Esophagus squamous epithelium (tissue), 5 donors: ENCODE data around the gene PPFIBP1. TPM values are rescaled to one million over a fixed set of nuclear protein-coding genes. Genes with fewer than 3 reads are reported as not detected.
"Not testable (repeated sequence)": the region's sequence is repeated elsewhere in the genome, so short reads cannot be mapped to it uniquely, and the experiment has no call there.

ENCODE experiments used
- DNase-seq: peaks from one replicate; lab custom pipeline; 2025; lab: John Stamatoyannopoulos, UW
- H3K27ac ChIP-seq, 4 donors: fragments of 200-600 bp; sonication (generic); one replicate each; pipeline ENCODE4 v1.5.1; 2016 to 2019; ENCODE audit warnings: mild to moderate bottlenecking in 1 of 4
- H3K27me3 ChIP-seq, 4 donors: fragments of 200-600 bp; sonication (generic); 1 replicate in 3 of 4; 2 replicates in 1 of 4; pipeline versions ENCODE4 v1.5.1 to v1.6.0; 2017 to 2021; ENCODE audit warnings: antibody characterized with exemption in 1 of 4
- H3K36me3 ChIP-seq, 3 donors: fragments of 200-600 bp; sonication (generic); one replicate each; pipeline ENCODE4 v1.5.1; 2016 to 2019
- H3K4me1 ChIP-seq, 3 donors: fragments of 200-600 bp; sonication (generic); one replicate each; pipeline ENCODE4 v1.5.1; 2017 to 2019
- H3K4me3 ChIP-seq, 4 donors: fragments of 200-600 bp; sonication (generic); 1 replicate in 3 of 4; 2 replicates in 1 of 4; pipeline ENCODE4 v1.5.1; 2016 to 2019; ENCODE audit warnings: mild to moderate bottlenecking in 2 of 4, moderate library complexity in 1 of 4
- H3K9me3 ChIP-seq, 3 donors: fragments of 200-600 bp; sonication (generic); one replicate each; pipeline ENCODE4 v1.5.1; 2016 to 2019
- POLR2A ChIP-seq, 4 donors: fragments of 450-650 bp; IDR thresholded peaks; one replicate each; pipeline ENCODE4 v1.6.1; 2017; ENCODE audit warnings: antibody characterized with exemption in 4 of 4, mild to moderate bottlenecking in 4 of 4, moderate library complexity in 3 of 4
- WGBS, 2 donors: methylation state at CpG; one replicate each; pipeline ENCODE4 v1.1.5; 2018; 5-methylcytosine and 5-hydroxymethylcytosine counted together
- intact Hi-C: fragments of 100-400 bp; cut with DNase I; formaldehyde crosslinking; loops from one replicate; pipeline ENCODE4 v1.15.0; 2022
- total RNA-seq, 4 donors: library from RNA; depleted of rRNA; stranded (reverse); fragments of >200 nt; gene quantifications; one replicate each; pipeline ENCODE4 v1.1.0, GENCODE V29; 2016
- TF ChIP-seq, protein P1 (sequence below), 6 experiments: fragments of 450-650 bp in 4 of 6; fragments of 200-600 bp in 2 of 6; sonication (generic) in 2 of 6; IDR thresholded peaks; one replicate each; pipeline ENCODE4 v1.5.1; 2016 to 2019; ENCODE audit warnings: antibody characterized with exemption in 6 of 6, mild to moderate bottlenecking in 4 of 6, moderate library complexity in 4 of 6
- donor health status: DM: yes; HTN: yes; CAD: no.

The PPFIBP1 gene
- total RNA-seq, 4 donors from 2014 or later = 41.9 to 62.6 (median 46.7) TPM

DNA sequence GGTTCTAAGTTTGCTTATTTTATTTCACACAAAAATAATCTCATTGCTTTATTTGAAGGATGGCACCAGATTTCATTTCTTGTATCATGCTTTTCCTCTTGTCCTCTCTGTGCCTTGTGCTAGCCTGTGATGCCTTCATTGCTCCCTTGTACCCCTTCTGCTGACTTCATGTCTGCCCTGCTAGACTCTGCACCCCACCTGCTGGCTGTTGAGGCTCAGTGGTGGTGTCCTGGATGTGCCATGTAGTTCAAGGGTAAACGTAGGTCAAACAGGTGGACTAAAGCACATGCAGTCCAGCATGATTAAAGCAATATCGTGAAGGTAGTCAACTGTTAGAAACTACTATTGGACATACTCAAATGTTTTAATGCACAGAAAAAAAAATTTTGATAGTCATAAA lies 208.3 kb downstream of the PPFIBP1 start:
- TF ChIP-seq, protein P1, sequence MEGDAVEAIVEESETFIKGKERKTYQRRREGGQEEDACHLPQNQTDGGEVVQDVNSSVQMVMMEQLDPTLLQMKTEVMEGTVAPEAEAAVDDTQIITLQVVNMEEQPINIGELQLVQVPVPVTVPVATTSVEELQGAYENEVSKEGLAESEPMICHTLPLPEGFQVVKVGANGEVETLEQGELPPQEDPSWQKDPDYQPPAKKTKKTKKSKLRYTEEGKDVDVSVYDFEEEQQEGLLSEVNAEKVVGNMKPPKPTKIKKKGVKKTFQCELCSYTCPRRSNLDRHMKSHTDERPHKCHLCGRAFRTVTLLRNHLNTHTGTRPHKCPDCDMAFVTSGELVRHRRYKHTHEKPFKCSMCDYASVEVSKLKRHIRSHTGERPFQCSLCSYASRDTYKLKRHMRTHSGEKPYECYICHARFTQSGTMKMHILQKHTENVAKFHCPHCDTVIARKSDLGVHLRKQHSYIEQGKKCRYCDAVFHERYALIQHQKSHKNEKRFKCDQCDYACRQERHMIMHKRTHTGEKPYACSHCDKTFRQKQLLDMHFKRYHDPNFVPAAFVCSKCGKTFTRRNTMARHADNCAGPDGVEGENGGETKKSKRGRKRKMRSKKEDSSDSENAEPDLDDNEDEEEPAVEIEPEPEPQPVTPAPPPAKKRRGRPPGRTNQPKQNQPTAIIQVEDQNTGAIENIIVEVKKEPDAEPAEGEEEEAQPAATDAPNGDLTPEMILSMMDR (IDR thresholded peaks at IDR 0.05) = peak in 1 of 6 experiments; percentile 22
- TF ChIP-seq POLR2A (IDR thresholded peaks at IDR 0.05) = no peak
- no peak overlapping the region for H3K4me3 ChIP-seq
- DNase-seq = no peak

GRCh38 chr12:27733052-27733656 lies 209.1 kb downstream of the PPFIBP1 start:
- intact Hi-C loops = loop anchor here (5.0 kb wide), 1 partner anchor 84 kb away; no protein-coding TSS in a partner anchor
- Histone ChIP-seq H3K27ac (no peak overlapping the region), H3K36me3 (peaks cover 0 to 86% (median 5%) of the 10 kb centered on the region in 3 donors), H3K27me3 (no peaks in the 10 kb centered on the region), H3K9me3 (no peaks in the 10 kb centered on the region), H3K4me3 (no peak overlapping the region), H3K4me1 (no peaks in the 10 kb centered on the region)
- WGBS, 2 donors = 17 to 20% methylated on average over 3 of the region's 3 CpGs
- no peak for TF ChIP-seq POLR2A (IDR thresholded peaks at IDR 0.05)
- TF ChIP-seq, protein P1 (IDR thresholded peaks at IDR 0.05) = peak; percentile 55 to 92 (median 82)
- no peak for DNase-seq

More for the DNA sequence above, 208.3 kb downstream of the PPFIBP1 start:
- intact Hi-C loops = loop anchor here (5.0 kb wide), 1 partner anchor 85 kb away; no protein-coding TSS in a partner anchor
- Histone ChIP-seq H3K4me1 (no peaks in the 10 kb centered on the region), H3K27ac (no peak overlapping the region), H3K9me3 (no peaks in the 10 kb centered on the region), H3K36me3 (peaks cover 0 to 86% (median 5%) of the 10 kb centered on the region in 3 donors), H3K27me3 (no peaks in the 10 kb centered on the region)
- 60 to 67% methylated on average over 2 of the region's 2 CpGs for WGBS, 2 donors

DNA sequence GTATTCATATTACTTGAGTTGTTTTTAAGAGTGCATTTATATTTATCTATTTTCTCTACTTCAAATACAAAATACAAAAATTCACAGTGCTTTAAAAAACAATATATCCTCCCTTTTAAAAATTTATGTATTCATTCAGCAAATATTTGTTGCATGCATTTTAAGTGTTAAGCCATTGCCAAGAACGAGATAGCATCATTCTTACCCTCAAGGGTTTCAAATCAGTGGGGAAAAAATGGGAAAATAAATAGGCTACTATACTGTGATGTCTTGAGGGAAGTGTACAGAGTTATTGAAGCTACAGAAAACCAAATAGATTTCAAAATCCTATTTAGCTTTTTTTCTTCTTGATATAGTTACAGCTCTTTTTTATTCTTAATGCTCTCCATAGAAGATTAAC lies 209.8 kb downstream of the PPFIBP1 start:
- H3K4me1 ChIP-seq = no peaks in the 10 kb centered on the region
- H3K4me3 ChIP-seq = no peak overlapping the region
- DNase-seq = no peak
- H3K36me3 ChIP-seq = peaks cover 0 to 86% (median 5%) of the 10 kb centered on the region in 3 donors
- H3K9me3 ChIP-seq = no peaks in the 10 kb centered on the region
- intact Hi-C loops = loop anchor here (5.0 kb wide), 1 partner anchor 84 kb away; no protein-coding TSS in a partner anchor
- no peaks in the 10 kb centered on the region for H3K27me3 ChIP-seq
- no peak for TF ChIP-seq POLR2A (IDR thresholded peaks at IDR 0.05)
- TF ChIP-seq, protein P1 (IDR thresholded peaks at IDR 0.05) = no peak
- WGBS, 2 donors = 80 to 85% methylated on average over 1 of the region's 1 CpG
- H3K27ac ChIP-seq = no peak overlapping the region

GRCh38 chr12:27734321-27734720 lies 210.3 kb downstream of the PPFIBP1 start:
- H3K36me3 ChIP-seq = peaks cover 0 to 86% (median 5%) of the 10 kb centered on the region in 3 donors
- H3K4me3 ChIP-seq, H3K27me3 ChIP-seq, H3K9me3 ChIP-seq, H3K27ac ChIP-seq, H3K4me1 ChIP-seq, DNase-seq: not testable (repeated sequence)
- intact Hi-C loops = loop anchor here (5.0 kb wide), 1 partner anchor 83 kb away; no protein-coding TSS in a partner anchor
- WGBS, 2 donors = 94 to 97% methylated on average over 9 of the region's 9 CpGs

DNA sequence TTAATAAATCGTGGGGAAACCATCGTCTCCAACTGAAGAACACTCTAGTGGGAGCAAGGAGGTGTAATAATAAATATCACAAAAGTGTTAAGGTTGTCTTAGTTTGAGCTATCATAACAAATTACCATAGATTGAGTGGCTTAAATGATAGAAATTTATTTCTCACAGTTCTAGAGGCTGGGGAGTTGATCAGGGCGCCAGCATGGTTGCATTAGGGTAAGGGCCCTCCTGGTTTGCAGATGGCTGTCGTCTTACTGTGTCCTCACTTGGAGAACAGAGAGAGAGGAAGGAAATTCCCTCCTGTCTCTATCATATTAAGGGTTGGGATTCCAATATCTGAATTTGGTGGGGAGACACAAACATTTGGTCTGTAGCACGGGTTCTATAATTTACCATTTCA lies 219.6 kb downstream of the PPFIBP1 start:
- peaks cover 0 to 64% (median 0%) of the 10 kb centered on the region in 3 donors for H3K36me3 ChIP-seq
- H3K4me3 ChIP-seq = no peak overlapping the region
- intact Hi-C loops = no loop called here
- no peak overlapping the region for H3K27ac ChIP-seq
- H3K4me1 ChIP-seq = peaks cover 6 to 21% (median 15%) of the 10 kb centered on the region in 3 donors
- 96 to 99% methylated on average over 4 to 5 of the region's 5 CpGs for WGBS, 2 donors
- TF ChIP-seq POLR2A (IDR thresholded peaks at IDR 0.05) = no peak
- TF ChIP-seq, protein P1 (IDR thresholded peaks at IDR 0.05) = no peak
- no peaks in the 10 kb centered on the region for H3K27me3 ChIP-seq
- DNase-seq = no peak
- no peaks in the 10 kb centered on the region for H3K9me3 ChIP-seq

Other genes with a start within 250 kb of the PPFIBP1 start
- gene BMAL2, start 191.4 kb upstream of the PPFIBP1 start, total RNA-seq = 10 to 100 TPM; 19.3 to 80.7 (median 39.1) TPM
- 1 to 10 TPM in 3 of 4 donors, not detected in 1; 1.4 to 3.8 (median 1.5) TPM for gene SMCO2, start 77.5 kb upstream of the PPFIBP1 start, total RNA-seq
- gene REP15, start 172.2 kb downstream of the PPFIBP1 start, total RNA-seq = 1 to 10 TPM in 2 of 4 donors, under 1 TPM in 1, not detected in 1; 0.30 to 2.9 (median 1.6) TPM
- 10 to 100 TPM; 25.7 to 61.8 (median 56.3) TPM for gene MRPS35, start 186.6 kb downstream of the PPFIBP1 start, total RNA-seq